GM23338 (cell line): Measurements from ENCODE around the gene MBTPS2. TPM values are rescaled to one million over a fixed set of nuclear protein-coding genes. Genes with fewer than 3 reads are reported as not detected.

ENCODE experiments used
- ATAC-seq: fragments of 200-7000 bp; cut with Tn5 transposase; 3 replicates; pipeline ENCODE4 v1.9.1; 2020
- DNase-seq: peaks from one replicate; pipeline ENCODE4 v3.0.0-alpha.2; 2015; ENCODE audit warnings: low spot score
- H2AFZ ChIP-seq: fragments of 200-600 bp; sonication (generic); 2 replicates; pipeline ENCODE4 v1.8.0; 2016; ENCODE audit warnings: antibody characterized with exemption, mild to moderate bottlenecking, moderate library complexity
- H3F3A ChIP-seq: fragments of 200-600 bp; sonication (generic); replicated peaks from 2 replicates; pipeline ENCODE4 v1.8.0; 2017; ENCODE audit warnings: antibody characterized with exemption, mixed run types, low read depth
- H3K27ac ChIP-seq: fragments of 200-600 bp; sonication (generic); 2 replicates; pipeline ENCODE4 v1.6.1; 2016; ENCODE audit warnings: low read depth
- H3K27me3 ChIP-seq: fragments of 200-600 bp; sonication (generic); 2 replicates; pipeline ENCODE4 v1.8.0; 2016; ENCODE audit warnings: mild to moderate bottlenecking, mixed run types, moderate library complexity; ENCODE audit not compliant: insufficient read depth
- H3K36me3 ChIP-seq: fragments of 200-600 bp; sonication (generic); 2 replicates; pipeline ENCODE4 v1.8.0; 2016; ENCODE audit warnings: mild to moderate bottlenecking; ENCODE audit not compliant: insufficient read depth
- H3K4me1 ChIP-seq: fragments of 200-600 bp; sonication (generic); 2 replicates; pipeline ENCODE4 v1.8.0; 2016; ENCODE audit warnings: mild to moderate bottlenecking, moderate library complexity; ENCODE audit not compliant: insufficient read depth
- H3K4me2 ChIP-seq: fragments of 200-600 bp; sonication (generic); 2 replicates; pipeline ENCODE4 v1.7.1; 2017; ENCODE audit warnings: mixed run types
- H3K4me3 ChIP-seq: fragments of 200-600 bp; sonication (generic); 2 replicates; pipeline ENCODE4 v1.6.1; 2016; ENCODE audit warnings: mixed run types
- H3K79me2 ChIP-seq: fragments of 200-600 bp; sonication (generic); replicated peaks from 2 replicates; pipeline ENCODE4 v1.8.0; 2017; ENCODE audit warnings: mild to moderate bottlenecking; ENCODE audit not compliant: insufficient read depth
- H3K9me2 ChIP-seq: fragments of 200-600 bp; sonication (generic); 2 replicates; pipeline ENCODE4 v1.8.0; 2017; ENCODE audit not compliant: insufficient read depth
- H4K20me1 ChIP-seq: fragments of 200-600 bp; sonication (generic); replicated peaks from 2 replicates; pipeline ENCODE4 v1.8.0; 2017; ENCODE audit warnings: mild to moderate bottlenecking; ENCODE audit not compliant: insufficient read depth
- H3K27ac Mint-ChIP-seq: 2 replicates; pipeline ENCODE4 v1.8.0; 2020; ENCODE audit warnings: inconsistent platforms, mild to moderate bottlenecking, moderate library complexity, mixed read lengths
- H3K27me3 Mint-ChIP-seq: 3 replicates; pipeline ENCODE4 v1.8.0; 2022; ENCODE audit warnings: low read depth, mild to moderate bottlenecking, moderate library complexity, mixed read lengths, inconsistent platforms; ENCODE audit not compliant: insufficient read depth, poor library complexity
- H3K36me3 Mint-ChIP-seq: 3 replicates; pipeline ENCODE4 v1.8.0; 2021; ENCODE audit warnings: low read depth, mild to moderate bottlenecking, inconsistent platforms, moderate library complexity, mixed read lengths
- H3K4me1 Mint-ChIP-seq: 3 replicates; pipeline ENCODE4 v1.8.0; 2020; ENCODE audit warnings: mild to moderate bottlenecking, inconsistent platforms, mixed read lengths
- H3K4me3 Mint-ChIP-seq: 3 replicates; pipeline ENCODE4 v1.8.0; 2021; ENCODE audit warnings: moderate library complexity, mild to moderate bottlenecking, inconsistent platforms, mixed read lengths
- H3K9me3 Mint-ChIP-seq: 3 replicates; pipeline ENCODE4 v1.8.0; 2020; ENCODE audit warnings: moderate library complexity, mild to moderate bottlenecking, inconsistent platforms, mixed read lengths
- CREB1 ChIP-seq: fragments of 250-450 bp; sonication (Bioruptor Pico); IDR thresholded peaks from 2 replicates; pipeline ENCODE4 v1.5.0; 2020; ENCODE audit warnings: low read depth, mild to moderate bottlenecking, moderate library complexity
- JUNB ChIP-seq: IDR thresholded peaks from one replicate; pipeline ENCODE4 v1.6.1; 2016; ENCODE audit warnings: antibody characterized with exemption; ENCODE audit not compliant: unreplicated experiment
- NANOG ChIP-seq: IDR thresholded peaks from 2 replicates; pipeline ENCODE4 v1.6.1; 2016; ENCODE audit warnings: antibody characterized with exemption, borderline replicate concordance
- polyA plus RNA-seq: library from polyadenylated mRNA; unstranded; fragments of >200 nt; fragmentation: Nextera tagmentation; extraction: Ambion mirVana; gene quantifications from 2 replicates; pipeline ENCODE4 v1.2.1, GENCODE V29; 2016
- total RNA-seq: library from RNA; depleted of rRNA; stranded (reverse); fragments of >200 nt; shearing (Covaris generic); gene quantifications from 2 replicates; pipeline ENCODE4 v1.2.3, GENCODE V29; 2014
- TF ChIP-seq, protein P1 (sequence below): IDR thresholded peaks from one replicate; pipeline ENCODE4 v1.6.1; 2018; ENCODE audit warnings: antibody characterized with exemption; ENCODE audit not compliant: unreplicated experiment
- TF ChIP-seq, protein P2 (sequence below): fragments of 250-450 bp; sonication (Bioruptor Pico); IDR thresholded peaks from 2 replicates; pipeline ENCODE4 v1.5.0; 2020; ENCODE audit warnings: mild to moderate bottlenecking, moderate library complexity
- TF ChIP-seq, protein P3 (sequence below), 2 experiments: fragments of 200-600 bp in 1 of 2; sonication (generic) in 1 of 2; conservative IDR thresholded peaks; 2 replicates each; pipeline versions ENCODE4 v1.5.1 to v1.6.1; 2016 to 2017; ENCODE audit warnings: antibody characterized with exemption in 2 of 2, low read depth in 2 of 2, mild to moderate bottlenecking in 2 of 2, moderate library complexity in 1 of 2

Gene MBTPS2
- total and polyA plus RNA-seq, 2 experiments from 2014 or later, result 3.2 to 7.8 TPM

DNA sequence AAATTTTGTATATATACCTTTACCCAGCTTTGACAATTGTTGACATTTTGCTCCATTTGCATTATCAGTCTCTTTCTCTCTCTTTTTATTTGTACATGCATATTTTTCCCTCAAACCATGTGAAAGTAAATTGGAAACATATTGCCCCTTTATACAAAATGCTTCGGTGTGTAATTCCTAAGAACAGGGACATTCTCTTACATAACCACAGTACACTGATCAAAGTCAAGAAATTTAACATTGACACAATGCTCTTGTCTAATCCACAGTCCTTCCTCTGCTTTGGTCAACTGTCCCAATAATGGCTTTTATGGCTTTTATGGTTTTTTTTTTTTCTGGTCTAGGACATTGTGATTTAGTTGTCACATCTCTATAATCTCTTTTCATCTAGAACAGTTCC is 91.6 kb downstream of the MBTPS2 start (continued):
- TF ChIP-seq, protein P1, sequence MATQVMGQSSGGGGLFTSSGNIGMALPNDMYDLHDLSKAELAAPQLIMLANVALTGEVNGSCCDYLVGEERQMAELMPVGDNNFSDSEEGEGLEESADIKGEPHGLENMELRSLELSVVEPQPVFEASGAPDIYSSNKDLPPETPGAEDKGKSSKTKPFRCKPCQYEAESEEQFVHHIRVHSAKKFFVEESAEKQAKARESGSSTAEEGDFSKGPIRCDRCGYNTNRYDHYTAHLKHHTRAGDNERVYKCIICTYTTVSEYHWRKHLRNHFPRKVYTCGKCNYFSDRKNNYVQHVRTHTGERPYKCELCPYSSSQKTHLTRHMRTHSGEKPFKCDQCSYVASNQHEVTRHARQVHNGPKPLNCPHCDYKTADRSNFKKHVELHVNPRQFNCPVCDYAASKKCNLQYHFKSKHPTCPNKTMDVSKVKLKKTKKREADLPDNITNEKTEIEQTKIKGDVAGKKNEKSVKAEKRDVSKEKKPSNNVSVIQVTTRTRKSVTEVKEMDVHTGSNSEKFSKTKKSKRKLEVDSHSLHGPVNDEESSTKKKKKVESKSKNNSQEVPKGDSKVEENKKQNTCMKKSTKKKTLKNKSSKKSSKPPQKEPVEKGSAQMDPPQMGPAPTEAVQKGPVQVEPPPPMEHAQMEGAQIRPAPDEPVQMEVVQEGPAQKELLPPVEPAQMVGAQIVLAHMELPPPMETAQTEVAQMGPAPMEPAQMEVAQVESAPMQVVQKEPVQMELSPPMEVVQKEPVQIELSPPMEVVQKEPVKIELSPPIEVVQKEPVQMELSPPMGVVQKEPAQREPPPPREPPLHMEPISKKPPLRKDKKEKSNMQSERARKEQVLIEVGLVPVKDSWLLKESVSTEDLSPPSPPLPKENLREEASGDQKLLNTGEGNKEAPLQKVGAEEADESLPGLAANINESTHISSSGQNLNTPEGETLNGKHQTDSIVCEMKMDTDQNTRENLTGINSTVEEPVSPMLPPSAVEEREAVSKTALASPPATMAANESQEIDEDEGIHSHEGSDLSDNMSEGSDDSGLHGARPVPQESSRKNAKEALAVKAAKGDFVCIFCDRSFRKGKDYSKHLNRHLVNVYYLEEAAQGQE, result no peak

DNA sequence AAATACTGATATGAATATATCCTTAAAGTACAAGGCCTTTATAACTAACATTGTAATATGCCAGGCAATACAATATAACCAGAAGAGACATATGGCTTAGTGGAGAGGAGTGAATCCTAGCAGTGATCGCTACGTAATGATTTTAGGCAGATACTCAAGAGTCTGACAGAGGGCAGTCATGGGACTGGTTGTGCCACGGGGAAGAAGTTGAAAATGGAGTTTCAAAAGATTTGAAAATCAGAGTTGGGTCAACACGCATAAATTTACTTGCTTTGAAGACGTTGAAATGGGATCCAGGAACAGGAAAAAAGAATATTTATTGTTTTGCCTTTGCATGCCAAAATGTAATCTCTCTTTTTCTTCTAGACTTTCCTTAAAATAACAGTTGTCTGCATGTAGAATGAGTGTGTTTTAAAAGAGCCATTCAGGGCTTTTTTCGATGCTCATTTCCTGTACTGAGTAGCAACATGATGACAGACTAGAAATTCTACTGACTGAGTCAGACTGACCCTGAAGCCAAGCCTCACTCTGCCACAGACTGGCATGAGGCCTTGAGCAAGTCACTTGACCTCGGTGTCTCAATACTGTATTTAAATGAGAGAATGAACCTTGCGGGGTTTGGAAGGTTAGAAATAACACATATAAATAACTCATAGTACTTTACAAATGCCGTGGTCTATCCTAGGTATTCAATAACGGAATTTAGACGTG is 93.0 kb downstream of the MBTPS2 start:
- no peaks in the 10 kb centered on the region for H4K20me1 ChIP-seq
- Mint-ChIP-seq H3K9me3 (no peaks in the 10 kb centered on the region), H3K27me3 (peaks cover 3% of the 10 kb centered on the region), H3K36me3 (no peaks in the 10 kb centered on the region), H3K4me1 (peaks cover 9% of the 10 kb centered on the region; the same call in 2 of the 3 replicates), H3K27ac (no peak overlapping the region; the same call in 1 of the 2 replicates), H3K4me3 (no peak overlapping the region)
- H3K36me3 ChIP-seq, result no peaks in the 10 kb centered on the region
- no peak overlapping the region for H3K4me3 ChIP-seq
- no peak overlapping the region for H2AFZ ChIP-seq
- DNase-seq, result no peak
- H3K79me2 ChIP-seq, result no peaks in the 10 kb centered on the region
- H3K27me3 ChIP-seq, result no peaks in the 10 kb centered on the region
- peaks cover 7% of the 10 kb centered on the region; the same call in 1 of the 2 replicates for H3K4me1 ChIP-seq
- H3F3A ChIP-seq, result no peaks in the 10 kb centered on the region
- no peak for TF ChIP-seq CREB1 (CRISPR knock-in tag)
- no peak for TF ChIP-seq JUNB
- TF ChIP-seq, protein P2, sequence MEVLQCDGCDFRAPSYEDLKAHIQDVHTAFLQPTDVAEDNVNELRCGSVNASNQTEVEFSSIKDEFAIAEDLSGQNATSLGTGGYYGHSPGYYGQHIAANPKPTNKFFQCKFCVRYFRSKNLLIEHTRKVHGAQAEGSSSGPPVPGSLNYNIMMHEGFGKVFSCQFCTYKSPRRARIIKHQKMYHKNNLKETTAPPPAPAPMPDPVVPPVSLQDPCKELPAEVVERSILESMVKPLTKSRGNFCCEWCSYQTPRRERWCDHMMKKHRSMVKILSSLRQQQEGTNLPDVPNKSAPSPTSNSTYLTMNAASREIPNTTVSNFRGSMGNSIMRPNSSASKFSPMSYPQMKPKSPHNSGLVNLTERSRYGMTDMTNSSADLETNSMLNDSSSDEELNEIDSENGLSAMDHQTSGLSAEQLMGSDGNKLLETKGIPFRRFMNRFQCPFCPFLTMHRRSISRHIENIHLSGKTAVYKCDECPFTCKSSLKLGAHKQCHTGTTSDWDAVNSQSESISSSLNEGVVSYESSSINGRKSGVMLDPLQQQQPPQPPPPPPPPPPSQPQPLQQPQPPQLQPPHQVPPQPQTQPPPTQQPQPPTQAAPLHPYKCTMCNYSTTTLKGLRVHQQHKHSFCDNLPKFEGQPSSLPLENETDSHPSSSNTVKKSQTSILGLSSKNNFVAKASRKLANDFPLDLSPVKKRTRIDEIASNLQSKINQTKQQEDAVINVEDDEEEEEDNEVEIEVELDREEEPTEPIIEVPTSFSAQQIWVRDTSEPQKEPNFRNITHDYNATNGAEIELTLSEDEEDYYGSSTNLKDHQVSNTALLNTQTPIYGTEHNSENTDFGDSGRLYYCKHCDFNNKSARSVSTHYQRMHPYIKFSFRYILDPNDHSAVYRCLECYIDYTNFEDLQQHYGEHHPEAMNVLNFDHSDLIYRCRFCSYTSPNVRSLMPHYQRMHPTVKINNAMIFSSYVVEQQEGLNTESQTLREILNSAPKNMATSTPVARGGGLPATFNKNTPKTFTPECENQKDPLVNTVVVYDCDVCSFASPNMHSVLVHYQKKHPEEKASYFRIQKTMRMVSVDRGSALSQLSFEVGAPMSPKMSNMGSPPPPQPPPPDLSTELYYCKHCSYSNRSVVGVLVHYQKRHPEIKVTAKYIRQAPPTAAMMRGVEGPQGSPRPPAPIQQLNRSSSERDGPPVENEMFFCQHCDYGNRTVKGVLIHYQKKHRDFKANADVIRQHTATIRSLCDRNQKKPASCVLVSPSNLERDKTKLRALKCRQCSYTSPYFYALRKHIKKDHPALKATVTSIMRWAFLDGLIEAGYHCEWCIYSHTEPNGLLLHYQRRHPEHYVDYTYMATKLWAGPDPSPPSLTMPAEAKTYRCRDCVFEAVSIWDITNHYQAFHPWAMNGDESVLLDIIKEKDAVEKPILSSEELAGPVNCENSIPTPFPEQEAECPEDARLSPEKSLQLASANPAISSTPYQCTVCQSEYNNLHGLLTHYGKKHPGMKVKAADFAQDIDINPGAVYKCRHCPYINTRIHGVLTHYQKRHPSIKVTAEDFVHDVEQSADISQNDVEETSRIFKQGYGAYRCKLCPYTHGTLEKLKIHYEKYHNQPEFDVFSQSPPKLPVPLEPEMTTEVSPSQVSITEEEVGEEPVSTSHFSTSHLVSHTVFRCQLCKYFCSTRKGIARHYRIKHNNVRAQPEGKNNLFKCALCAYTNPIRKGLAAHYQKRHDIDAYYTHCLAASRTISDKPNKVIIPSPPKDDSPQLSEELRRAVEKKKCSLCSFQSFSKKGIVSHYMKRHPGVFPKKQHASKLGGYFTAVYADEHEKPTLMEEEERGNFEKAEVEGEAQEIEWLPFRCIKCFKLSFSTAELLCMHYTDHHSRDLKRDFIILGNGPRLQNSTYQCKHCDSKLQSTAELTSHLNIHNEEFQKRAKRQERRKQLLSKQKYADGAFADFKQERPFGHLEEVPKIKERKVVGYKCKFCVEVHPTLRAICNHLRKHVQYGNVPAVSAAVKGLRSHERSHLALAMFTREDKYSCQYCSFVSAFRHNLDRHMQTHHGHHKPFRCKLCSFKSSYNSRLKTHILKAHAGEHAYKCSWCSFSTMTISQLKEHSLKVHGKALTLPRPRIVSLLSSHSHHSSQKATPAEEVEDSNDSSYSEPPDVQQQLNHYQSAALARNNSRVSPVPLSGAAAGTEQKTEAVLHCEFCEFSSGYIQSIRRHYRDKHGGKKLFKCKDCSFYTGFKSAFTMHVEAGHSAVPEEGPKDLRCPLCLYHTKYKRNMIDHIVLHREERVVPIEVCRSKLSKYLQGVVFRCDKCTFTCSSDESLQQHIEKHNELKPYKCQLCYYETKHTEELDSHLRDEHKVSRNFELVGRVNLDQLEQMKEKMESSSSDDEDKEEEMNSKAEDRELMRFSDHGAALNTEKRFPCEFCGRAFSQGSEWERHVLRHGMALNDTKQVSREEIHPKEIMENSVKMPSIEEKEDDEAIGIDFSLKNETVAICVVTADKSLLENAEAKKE (CRISPR knock-in tag), result no peak
- no peak for TF ChIP-seq NANOG
- TF ChIP-seq, protein P3, sequence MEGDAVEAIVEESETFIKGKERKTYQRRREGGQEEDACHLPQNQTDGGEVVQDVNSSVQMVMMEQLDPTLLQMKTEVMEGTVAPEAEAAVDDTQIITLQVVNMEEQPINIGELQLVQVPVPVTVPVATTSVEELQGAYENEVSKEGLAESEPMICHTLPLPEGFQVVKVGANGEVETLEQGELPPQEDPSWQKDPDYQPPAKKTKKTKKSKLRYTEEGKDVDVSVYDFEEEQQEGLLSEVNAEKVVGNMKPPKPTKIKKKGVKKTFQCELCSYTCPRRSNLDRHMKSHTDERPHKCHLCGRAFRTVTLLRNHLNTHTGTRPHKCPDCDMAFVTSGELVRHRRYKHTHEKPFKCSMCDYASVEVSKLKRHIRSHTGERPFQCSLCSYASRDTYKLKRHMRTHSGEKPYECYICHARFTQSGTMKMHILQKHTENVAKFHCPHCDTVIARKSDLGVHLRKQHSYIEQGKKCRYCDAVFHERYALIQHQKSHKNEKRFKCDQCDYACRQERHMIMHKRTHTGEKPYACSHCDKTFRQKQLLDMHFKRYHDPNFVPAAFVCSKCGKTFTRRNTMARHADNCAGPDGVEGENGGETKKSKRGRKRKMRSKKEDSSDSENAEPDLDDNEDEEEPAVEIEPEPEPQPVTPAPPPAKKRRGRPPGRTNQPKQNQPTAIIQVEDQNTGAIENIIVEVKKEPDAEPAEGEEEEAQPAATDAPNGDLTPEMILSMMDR (conservative IDR thresholded peaks at IDR 0.05; ENCODE audit: low read depth in 2 of 2), result 0 out of 4 replicates have a peak, but pooled peaks of 1 of the 2 experiments have one; percentile 1
- H3K27ac ChIP-seq, result no peak overlapping the region
- no peak overlapping the region for H3K4me2 ChIP-seq
- no peak for ATAC-seq
- H3K9me2 ChIP-seq, result no peaks in the 10 kb centered on the region
